SHP77 treated with DMSO at 0.1 percent for 48 hours (cell line): ENCODE measurements around the gene C9orf85.
"Not testable (repeated sequence)": the region's sequence is repeated elsewhere in the genome, so short reads cannot be mapped to it uniquely, and the experiment has no call there.

Experiments
- DNase-seq: peaks from one replicate; lab custom pipeline; 2025; lab: John Stamatoyannopoulos, UW

The C9orf85 gene

DNA sequence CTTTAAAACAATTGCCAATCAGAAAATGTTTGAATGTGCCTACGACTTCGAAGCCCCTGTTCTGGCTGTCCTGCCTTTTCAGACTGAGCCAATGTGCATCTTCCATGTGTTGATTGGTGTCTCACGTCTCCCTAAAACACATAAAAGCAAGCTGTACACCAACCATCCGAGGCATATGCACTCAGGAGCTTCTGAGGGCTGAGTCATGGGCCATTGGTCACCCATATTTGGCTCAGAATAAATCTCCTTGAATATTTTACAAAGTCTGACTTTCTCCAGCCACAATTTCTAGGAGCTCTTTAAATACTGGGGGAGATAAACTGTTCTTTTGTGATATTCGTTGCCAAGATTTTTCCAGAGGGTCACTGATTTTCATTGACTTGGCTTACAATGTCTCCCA is 95.1 kb downstream of the C9orf85 start:
- no peak for DNase-seq

DNA sequence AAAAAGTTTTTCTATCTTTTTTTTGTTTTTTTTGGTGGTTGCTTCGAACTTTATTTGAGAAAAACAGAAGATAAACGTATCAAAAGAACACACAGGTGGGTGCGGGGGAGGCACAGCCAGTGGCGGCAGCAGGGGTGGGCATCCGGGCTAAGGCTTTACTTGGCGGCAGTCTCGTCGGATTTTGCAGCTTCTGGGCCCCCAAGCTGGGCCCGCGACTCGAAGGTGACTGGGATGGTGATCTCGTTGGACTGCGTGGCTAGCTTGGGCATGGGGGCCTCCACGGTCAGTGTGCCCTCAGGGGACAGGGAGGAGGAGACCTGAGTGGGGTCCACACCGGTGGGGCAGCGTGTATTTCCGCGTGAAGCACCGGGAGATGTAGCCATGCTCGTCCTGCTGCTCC is 96.3 kb downstream of the C9orf85 start:
- not testable (repeated sequence) for DNase-seq

DNA sequence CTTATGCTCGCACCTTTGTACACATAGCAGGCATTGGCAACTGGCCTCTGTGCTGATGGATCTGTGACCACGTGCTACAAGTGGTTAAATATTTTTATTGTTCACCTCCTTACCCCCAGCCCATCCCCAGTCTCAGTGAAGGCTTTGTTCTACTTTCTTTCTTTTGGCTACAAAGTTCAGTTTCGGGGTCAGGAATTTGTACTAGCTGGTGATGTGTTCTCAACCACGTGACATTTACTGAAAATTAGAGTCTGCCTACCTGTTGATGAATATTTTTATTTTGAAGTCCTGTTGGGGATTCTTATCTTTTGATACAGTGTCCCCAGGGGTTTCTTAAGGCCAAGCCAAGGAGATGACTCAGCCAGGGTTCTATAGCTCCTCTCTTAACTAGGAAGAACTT is 101.2 kb downstream of the C9orf85 start:
- no peak for DNase-seq

DNA sequence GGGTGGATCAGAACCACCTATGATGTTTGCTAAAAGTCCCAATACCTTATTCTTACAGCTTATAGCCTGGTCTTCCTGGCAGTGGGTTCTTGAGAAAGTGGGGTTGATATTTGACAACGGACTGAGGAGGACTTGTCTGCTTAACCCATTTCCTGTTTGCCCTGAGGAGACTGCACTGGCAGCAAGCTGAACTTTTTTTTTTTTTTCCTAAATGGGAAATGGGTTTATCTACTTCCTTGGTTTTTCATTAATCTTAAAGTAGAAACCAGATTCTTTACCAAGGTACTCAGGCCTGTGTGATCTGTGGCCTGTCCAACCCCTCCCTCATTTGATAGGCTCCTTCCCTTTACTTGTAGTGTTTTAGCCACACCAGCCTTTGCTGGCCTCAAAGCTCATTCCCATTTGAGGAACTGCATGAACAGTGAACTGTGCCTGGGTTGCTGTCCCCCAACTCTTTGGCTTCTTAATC is 101.9 kb downstream of the C9orf85 start:
- no peak for DNase-seq

DNA sequence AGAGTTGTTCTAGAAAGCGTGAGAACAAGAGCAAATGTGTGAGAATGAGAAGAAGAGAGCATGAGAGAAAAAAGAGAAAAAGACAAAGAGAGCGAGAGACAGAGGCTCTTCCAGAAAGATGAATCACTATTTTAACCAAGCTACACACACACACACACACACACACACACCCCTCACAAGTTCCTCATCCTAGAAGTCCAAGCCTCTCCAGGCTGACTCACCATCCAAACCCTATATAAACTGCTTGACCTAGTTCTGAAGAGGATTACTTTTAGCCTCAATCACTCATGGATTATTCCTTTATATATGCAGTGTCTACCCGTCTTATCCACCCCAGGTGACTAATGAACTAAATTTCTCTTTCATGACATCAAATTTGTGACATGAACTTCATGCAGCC is 111.4 kb downstream of the C9orf85 start:
- DNase-seq = no peak
